Limb (tissue), 2 donors: ENCODE measurements around the gene ZNF436.

Experiments
- DNase-seq, 2 donors: peaks; one replicate each; pipeline ENCODE4 v3.0.0-alpha.2; 2016; ENCODE audit errors: extremely low spot score in 2 of 2

The ZNF436 gene

DNA sequence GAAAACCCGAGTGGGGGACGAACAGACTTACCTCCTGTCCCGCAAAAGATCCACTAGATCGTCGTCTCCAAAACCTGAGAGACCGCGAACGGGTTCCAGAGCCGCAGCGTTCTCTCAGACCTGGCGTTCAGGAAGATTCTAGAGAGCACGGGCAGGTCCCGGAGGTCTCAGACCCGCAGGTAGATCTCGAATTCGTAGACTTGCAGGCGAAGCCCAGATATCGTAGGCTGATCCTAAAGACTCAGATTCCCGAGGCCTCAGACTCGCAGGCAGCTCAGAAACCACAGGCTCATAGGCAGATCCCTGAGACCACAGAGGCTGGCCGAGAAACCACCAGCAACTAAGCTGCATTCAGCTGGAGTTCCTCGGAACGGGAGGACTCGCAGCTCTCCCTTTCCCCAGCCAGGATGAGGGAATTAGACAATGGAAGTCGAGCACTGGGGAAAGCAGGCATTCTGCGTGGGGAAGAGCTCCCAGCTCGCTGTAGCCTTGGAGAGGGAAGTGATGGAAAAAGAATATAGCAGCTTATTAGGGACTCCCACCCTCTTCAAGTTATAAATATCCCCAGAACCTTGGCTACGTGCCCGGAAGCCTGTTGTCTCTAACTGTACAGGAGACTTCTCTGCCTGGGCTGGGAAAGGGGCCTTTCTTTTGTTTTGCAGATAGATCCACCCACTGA, at the start of gene ZNF436:
ZNF436 (minus strand) TSS at position 502 of the 679 bp plus-strand sequence. CDS start 1,831 bp downstream, outside the sequence.
- DNase-seq = peak; percentile 89 to 94

DNA sequence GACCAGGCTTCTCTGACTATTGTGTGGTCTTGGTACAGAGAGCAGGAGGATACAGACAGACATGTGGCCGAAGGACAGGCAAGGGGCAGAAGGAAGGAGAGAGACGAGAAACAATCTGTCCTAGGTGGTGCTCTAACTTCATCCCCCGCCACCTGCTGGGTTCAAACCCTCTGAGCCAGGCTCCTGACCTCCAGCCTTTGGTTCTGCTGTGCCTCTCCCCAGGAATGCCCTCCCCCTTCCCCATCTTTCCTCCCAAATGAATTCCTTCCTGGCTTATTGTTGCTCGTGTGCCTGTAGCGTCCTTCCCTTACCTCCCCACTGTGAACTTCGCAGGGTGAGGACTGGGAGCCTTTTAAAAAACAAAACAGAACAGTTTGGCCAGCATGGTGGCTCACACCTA, 49.5 kb upstream of the ZNF436 start:
- DNase-seq = no peak

- DNase-seq = peak in 1 of 2 donors; percentile 30
Observed at GRCh38 chr1:23417570-23417969, 47.9 kb upstream of the ZNF436 start.

DNA sequence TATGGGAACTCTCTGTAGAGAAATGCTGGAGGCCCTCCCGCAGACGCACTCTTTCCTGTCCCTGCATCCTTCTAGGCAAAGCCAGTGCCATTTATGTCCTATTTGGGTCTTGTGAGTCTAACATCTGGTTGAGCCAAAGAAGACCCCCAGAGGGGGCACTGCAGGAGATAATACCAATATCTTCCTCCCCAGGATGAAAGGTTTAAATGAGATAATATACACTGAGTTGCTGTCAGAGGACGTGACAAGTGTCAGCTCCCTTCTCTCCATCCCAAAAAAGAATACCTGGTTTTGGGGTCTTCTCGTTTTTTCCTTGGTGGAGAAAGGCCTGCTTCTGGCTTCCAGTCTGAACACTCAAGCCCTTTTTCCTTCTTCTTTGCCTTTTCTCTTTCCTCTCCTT, 47.3 kb upstream of the ZNF436 start:
- DNase-seq = no peak

GRCh38 chr1:23408797-23409290, 39.2 kb upstream of the ZNF436 start:
- no peak for DNase-seq

GRCh38 chr1:23407016-23407630, 37.5 kb upstream of the ZNF436 start:
- DNase-seq = no peak

DNA sequence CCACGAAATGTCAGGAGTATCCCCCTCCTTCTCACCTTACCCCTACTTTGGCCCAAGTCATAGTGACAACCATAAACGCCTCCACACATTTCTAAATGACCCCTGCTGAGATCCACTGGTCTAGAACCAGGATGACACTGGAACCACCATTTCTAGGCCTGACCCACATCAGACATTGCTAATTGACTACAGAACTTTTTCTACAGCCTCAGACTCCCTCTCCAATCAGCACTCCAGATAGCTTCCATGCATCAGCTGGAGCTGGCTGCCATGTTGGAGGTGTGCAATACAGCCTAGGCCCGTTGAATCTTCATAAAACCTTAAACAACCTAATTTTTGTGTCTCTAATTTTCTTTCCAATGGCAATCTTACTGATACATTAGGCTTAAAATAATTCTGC, 36.3 kb upstream of the ZNF436 start:
- DNase-seq = no peak

DNA sequence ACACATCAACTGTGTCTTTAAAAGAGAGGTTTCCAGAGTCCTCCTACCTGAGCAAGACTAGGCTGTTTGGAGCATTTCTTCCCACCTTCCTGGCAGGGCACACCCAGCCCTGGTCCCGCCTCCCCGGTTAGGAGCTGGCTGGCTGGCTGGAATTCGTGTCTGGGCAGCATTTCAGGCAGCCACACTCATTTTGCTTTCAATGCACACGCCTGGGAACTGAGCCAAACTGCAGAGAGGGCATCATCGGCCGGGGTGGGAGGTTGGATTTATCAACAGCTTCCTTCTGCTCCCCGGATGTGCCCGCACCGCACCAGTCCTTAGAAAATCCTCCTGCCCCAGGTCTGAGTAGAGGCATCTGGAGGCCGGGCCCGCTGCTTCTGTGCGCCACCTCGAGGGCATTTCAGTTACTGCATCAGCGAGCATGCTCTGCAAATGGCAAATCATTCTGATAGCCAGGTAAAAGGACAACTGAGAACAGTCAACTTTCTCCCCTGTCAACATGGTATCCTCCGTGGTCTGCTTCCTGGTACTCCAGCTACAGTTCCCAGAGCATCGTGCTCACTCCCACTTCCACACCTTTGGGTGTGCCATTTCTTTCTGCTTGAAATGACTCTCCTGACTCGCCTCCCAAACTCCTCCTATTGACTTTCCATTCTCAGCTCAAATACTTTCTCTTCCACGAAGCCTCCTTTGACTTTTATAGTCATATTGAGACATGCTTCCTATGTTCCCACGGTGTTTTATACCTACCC, 34.3 kb upstream of the ZNF436 start:
- DNase-seq = peak; percentile 88 to 91

DNA sequence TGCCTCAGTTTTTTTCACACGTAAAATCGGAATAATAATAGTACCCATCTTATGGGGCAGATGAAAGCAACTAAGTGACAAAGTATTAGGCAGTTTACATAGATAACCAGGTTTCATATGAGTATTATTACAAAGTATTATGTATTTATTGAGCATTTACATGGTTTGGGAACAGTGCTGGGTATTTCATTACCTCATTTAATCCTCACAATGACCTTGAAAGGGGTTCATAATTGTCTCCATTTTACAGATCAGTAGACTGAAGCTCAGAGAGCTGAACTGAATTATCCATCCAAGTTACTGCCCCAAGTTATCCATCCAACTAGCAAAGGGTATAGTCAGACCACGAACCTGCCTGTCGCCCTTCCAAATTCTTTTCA, 33.7 kb upstream of the ZNF436 start:
- DNase-seq = no peak

DNA sequence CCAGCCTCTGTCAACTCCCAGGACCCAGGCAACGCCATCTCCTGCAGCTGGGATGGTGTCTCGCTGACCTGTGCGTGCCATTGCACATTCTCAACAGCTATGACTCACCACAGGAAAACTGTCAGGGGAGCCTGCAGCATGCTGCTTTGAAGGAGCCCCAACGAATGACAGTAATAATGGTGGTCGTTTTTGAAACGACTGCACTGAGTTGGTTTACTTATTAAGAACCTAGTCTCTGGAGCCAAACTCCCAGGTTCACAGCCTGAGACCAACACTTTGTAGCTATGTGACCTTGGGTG, 33.4 kb upstream of the ZNF436 start:
- DNase-seq = no peak

GRCh38 chr1:23402286-23403037, 32.8 kb upstream of the ZNF436 start:
- DNase-seq = no peak

- DNase-seq = no peak
Observed at GRCh38 chr1:23401313-23401712, 31.7 kb upstream of the ZNF436 start.

DNA sequence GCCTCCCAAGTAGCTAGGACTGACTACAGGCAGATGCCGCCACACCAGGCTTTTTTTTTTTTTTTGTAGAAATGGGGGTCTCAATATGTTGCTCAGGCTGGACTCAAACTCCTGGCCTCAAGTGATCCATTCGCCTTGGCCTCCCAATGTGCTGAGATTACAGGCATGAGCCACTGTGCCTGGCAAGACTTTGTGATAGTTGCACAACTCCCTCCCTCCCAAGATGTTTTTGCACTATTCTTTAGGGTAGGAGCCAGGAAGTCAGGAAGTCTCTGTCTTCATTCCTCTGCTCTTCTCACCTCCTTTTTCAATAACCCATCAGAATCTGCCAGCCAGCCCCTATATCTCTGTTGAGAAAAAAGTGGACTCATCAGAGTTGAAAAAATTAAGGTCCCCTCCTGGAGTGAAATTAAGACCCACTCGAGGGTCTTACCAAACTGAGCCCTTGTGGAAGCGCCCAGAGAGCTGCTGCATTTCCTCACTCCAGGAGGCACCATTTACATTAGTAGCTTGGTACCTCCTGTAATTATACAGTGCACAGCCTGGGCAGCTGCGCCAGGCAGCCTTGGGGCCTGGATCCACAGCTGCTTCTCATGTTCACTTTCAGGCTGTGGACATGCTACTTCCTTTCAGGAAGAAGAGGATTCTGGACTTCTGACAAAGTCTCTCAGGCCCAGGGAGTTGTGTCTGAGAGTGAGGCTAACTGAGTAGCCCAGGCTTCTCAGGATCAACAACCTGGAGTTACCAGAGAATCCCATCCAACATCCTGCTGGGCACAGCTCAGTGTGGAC, 30.9 kb upstream of the ZNF436 start:
- no peak for DNase-seq

DNA sequence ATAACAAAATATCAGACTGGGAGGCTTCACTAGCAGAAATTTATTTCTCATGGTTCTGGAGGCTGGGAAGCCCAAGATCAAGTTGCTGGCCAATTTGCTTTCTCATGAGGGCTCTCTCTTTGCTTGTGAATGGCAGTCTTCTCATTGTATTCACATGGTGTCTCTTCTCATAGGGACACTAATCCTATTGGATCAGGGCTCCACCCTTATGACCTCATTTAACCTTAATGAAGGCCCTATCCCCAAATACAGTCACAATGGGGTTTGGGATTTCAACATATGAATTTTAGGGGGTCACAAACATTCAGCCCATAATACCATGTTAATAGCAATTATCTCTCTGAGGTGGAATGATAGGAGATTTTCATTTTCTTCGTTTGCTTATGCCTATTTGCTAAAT, 29.6 kb upstream of the ZNF436 start:
- no peak for DNase-seq

GRCh38 chr1:23397908-23398307, 28.3 kb upstream of the ZNF436 start:
- DNase-seq = no peak

GRCh38 chr1:23396380-23396779, 26.7 kb upstream of the ZNF436 start:
- DNase-seq = no peak

DNA sequence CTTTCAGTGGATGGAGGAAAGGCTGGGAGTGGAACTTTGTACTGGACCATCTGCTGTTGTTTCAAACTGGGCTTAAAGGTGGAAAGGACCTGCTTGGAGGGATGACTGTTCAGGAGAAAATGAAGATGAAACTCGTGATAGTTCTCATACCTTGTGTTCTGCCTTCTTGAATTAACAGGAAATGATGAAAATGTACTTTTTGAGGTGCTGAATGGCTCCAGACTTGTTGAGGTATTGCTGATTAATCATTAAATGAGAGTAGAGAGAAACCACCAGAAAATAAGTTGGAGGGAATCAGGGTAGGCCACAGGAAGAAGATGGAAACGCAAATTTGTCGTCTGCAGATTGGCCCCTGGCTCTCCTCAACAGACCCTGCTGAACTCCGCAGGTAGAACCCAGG, 26.2 kb upstream of the ZNF436 start:
- DNase-seq = no peak

DNA sequence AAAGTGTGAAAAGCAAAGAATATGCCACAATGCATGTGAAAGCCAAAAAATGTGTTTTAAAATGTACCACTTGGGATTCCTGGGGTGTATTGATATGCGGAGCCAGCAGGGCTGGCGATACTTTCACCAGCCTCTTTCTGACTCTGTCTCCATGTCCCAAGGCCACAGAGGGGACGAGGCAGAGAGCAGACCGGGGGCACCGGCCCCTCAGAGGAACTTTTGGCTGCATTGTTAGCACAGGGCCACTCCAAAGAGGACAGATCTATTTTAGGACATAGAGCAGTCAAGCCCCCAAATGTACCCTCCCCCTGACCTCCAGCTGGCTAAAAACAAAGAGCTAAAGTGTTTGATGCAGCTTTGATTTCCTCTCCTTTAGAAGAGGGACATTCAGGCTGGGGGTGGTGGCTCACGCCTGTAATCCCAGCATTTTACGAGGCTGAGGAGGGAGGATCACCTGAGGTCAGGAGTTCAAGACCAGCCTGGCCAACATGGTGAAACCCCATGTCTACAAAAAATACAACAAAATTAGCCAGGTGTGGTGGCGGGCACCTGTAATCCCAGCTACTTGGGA, 25.6 kb upstream of the ZNF436 start:
- no peak for DNase-seq

- DNase-seq = peak; percentile 80 to 82
Observed at GRCh38 chr1:23394684-23395083, 25.0 kb upstream of the ZNF436 start.

- peak in 1 of 2 donors; percentile 64 for DNase-seq
Observed at GRCh38 chr1:23394181-23394580, 24.5 kb upstream of the ZNF436 start.

- no peak for DNase-seq
Observed at GRCh38 chr1:23393706-23394105, 24.1 kb upstream of the ZNF436 start.
